ENCODE data around the gene SAYSD1.

Gene SAYSD1

DNA sequence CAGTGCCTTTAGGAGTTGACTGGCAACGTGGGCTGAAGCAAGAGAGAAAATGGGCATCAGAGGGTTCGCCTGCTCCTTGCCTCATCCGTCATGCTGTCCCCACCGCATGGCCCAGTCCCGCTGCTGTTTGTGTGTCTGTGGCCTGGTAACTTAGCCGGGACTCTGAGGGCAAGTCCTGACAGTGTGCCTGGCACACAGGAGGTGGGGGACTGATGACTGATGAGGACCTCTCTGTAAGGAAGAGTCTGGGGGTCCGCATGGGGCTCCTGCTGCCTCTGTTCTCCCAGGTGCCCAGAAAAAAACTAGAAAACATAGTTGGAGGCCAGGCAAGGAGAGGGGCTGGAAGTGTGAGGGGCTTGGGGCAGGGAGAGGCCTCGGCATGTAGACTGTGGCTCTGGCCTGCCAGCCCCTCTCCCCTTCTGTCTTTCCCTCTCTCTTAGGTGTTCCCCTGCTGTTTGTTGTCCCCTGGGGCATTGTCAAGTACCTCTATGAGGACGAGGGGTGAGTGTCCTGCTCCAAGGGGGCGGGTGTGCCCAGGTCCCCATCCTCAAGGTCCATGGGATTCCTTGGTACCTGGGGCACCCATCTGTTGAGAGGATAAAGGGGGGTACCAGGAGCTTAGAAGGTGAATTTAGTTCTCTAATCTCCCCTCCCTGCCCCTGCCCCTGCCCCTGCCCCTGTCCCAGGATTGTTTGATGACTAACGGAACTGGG, 36.9 kb downstream of the SAYSD1 start:
- H3K4me2 ChIP-seq (ENCODE audit: low read depth, low read length): no peak overlapping the region
- DNase-seq: no peak
- H3K9ac ChIP-seq (ENCODE audit: low read length): no peak overlapping the region
- no peaks in the 10 kb centered on the region for H3K4me1 ChIP-seq (ENCODE audit: low read length)
- TF ChIP-seq, protein P1, sequence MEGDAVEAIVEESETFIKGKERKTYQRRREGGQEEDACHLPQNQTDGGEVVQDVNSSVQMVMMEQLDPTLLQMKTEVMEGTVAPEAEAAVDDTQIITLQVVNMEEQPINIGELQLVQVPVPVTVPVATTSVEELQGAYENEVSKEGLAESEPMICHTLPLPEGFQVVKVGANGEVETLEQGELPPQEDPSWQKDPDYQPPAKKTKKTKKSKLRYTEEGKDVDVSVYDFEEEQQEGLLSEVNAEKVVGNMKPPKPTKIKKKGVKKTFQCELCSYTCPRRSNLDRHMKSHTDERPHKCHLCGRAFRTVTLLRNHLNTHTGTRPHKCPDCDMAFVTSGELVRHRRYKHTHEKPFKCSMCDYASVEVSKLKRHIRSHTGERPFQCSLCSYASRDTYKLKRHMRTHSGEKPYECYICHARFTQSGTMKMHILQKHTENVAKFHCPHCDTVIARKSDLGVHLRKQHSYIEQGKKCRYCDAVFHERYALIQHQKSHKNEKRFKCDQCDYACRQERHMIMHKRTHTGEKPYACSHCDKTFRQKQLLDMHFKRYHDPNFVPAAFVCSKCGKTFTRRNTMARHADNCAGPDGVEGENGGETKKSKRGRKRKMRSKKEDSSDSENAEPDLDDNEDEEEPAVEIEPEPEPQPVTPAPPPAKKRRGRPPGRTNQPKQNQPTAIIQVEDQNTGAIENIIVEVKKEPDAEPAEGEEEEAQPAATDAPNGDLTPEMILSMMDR (IDR thresholded peaks at IDR 0.05; ENCODE audit: low read length): no peak
- no peak for TF ChIP-seq EZH2phosphoT487 (IDR thresholded peaks at IDR 0.05; ENCODE audit: low read length)
- TF ChIP-seq EZH2 (optimal IDR thresholded peaks at IDR 0.05; ENCODE audit: low read depth, low read length): no peak
- H3F3A ChIP-seq (ENCODE audit: insufficient read depth, low read length): no peaks in the 10 kb centered on the region
- H3K36me3 ChIP-seq (replicated peaks; ENCODE audit: insufficient read depth, low read length): no peaks in the 10 kb centered on the region
- no peak overlapping the region for H2AFZ ChIP-seq (ENCODE audit: low read length)
- H3K9me2 ChIP-seq (replicated peaks; ENCODE audit: insufficient read depth, low read length): no peaks in the 10 kb centered on the region
- no peaks in the 10 kb centered on the region for H4K20me1 ChIP-seq (ENCODE audit: insufficient read depth, low read length)
- H3K27me3 ChIP-seq (replicated peaks; ENCODE audit: insufficient read depth, low read length): no peaks in the 10 kb centered on the region
- H3K9me3 ChIP-seq (replicated peaks; ENCODE audit: insufficient read depth, low read length): no peaks in the 10 kb centered on the region
- no peaks in the 10 kb centered on the region for H3K79me2 ChIP-seq (ENCODE audit: low read length)
- no peak overlapping the region for H3K4me3 ChIP-seq (ENCODE audit: low read length)
- no peak overlapping the region for H3K27ac ChIP-seq (ENCODE audit: low read length)

DNA sequence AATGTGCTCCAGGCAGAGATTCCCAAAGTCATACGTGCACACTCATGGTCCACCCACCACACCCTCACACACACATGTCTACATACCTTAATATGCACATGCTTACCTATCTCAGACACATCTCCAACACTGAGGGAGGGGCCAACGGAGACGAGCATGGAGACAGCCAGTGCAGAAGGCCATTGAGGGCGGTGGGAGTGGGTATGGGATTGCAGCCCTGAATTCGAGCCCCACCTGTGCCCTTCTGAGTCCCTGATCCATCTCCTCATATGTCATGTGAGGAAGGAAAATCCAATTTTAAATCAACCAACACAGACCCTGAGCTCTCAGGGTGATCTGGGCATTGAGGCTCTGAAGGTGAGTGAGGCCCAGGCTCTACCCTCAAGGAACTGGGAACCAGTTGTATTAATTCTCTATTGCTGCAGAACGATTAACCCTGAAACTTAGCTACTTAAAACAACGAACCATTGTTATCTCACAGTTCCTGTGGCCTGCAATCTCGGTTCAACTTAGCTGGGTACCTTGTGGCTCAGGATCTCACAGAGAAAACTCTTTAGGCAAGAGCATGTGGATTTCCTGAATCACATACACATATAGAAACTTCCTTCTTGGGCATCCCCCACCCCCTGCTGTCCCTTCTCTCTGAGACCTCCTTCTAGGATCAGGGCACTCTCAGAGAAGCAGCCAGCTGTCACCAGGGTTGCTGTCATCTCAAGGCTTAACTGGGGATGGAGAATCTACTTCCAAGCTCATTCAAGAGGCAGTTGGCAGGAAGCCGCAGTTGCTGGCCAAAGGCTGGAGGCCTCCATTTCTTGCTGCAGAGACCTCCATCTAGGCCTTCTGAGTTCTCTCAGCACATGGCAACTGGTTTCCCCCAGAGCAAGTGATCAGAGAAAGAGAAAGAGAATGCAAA, 38.1 kb downstream of the SAYSD1 start:
- DNase-seq: no peak
- H3K4me3 ChIP-seq (ENCODE audit: low read length): no peak overlapping the region

DNA sequence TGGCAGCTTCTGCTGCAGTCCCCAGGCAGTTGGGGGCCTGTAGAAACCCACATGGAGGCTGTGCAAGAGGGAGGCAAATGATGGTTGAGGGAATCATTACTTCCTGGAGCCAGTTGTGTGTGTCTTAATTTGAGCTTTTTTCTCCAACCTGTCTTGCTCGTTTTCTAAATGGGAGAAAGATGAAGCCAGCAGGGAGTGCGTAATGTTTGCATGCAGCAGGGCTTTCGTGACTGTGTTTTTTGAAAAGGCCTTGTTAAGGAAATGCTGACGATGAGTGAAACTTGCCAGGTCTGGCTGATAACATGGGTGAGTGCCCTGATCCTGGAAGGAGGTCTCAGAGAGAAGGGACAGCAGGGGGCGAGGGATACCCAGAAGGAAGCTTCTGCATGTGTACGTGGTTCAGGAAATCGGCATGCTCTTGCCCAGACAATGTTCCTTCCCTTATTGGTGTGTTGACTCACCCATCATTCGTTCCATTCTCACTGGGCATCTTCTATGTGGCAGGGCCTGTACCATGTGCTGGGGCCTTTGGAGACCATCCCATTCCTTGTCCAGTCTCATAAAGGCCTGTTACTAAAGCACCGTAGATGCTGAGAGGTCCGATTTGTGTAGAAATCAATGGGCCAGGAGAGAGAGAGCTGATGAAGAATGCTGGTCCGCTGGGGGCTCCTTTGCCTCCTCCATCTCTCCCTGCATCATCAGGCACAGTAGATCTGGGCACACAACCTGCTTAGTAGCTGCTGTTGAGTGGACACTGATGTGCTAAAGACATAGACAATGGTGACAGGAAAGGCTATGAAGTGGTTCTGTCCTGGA, 39.0 kb downstream of the SAYSD1 start:
- no peak overlapping the region for H2AFZ ChIP-seq (ENCODE audit: low read length)
- no peaks in the 10 kb centered on the region for H3K79me2 ChIP-seq (ENCODE audit: low read length)
- no peaks in the 10 kb centered on the region for H3K9me3 ChIP-seq (replicated peaks; ENCODE audit: insufficient read depth, low read length)

More for the DNA sequence above, 38.1 kb downstream of the SAYSD1 start:
- Histone ChIP-seq H3K4me1 (ENCODE audit: low read length) (no peaks in the 10 kb centered on the region), H3K4me2 (ENCODE audit: low read depth, low read length) (no peak overlapping the region), H4K20me1 (ENCODE audit: insufficient read depth, low read length) (no peaks in the 10 kb centered on the region), H3K27me3 (replicated peaks; ENCODE audit: insufficient read depth, low read length) (no peaks in the 10 kb centered on the region), H3K27ac (ENCODE audit: low read length) (no peak overlapping the region), H3K9me3 (replicated peaks; ENCODE audit: insufficient read depth, low read length) (no peaks in the 10 kb centered on the region), H3K79me2 (ENCODE audit: low read length) (no peaks in the 10 kb centered on the region), H3K36me3 (replicated peaks; ENCODE audit: insufficient read depth, low read length) (no peaks in the 10 kb centered on the region), H3K9me2 (replicated peaks; ENCODE audit: insufficient read depth, low read length) (no peaks in the 10 kb centered on the region), H3F3A (ENCODE audit: insufficient read depth, low read length) (no peaks in the 10 kb centered on the region), H2AFZ (ENCODE audit: low read length) (no peak overlapping the region), H3K9ac (ENCODE audit: low read length) (no peak overlapping the region)
- TF ChIP-seq, protein P1 (IDR thresholded peaks at IDR 0.05; ENCODE audit: low read length): no peak
- TF ChIP-seq EZH2phosphoT487 (IDR thresholded peaks at IDR 0.05; ENCODE audit: low read length) (no peak), EZH2 (optimal IDR thresholded peaks at IDR 0.05; ENCODE audit: low read depth, low read length) (no peak)

More for the DNA sequence above, 39.0 kb downstream of the SAYSD1 start:
- Histone ChIP-seq H3K27me3 (replicated peaks; ENCODE audit: insufficient read depth, low read length) (no peaks in the 10 kb centered on the region), H3K9ac (ENCODE audit: low read length) (no peak overlapping the region), H3K9me2 (replicated peaks; ENCODE audit: insufficient read depth, low read length) (no peaks in the 10 kb centered on the region), H3K27ac (ENCODE audit: low read length) (no peak overlapping the region), H3K36me3 (replicated peaks; ENCODE audit: insufficient read depth, low read length) (no peaks in the 10 kb centered on the region), H3K4me1 (ENCODE audit: low read length) (no peaks in the 10 kb centered on the region), H3F3A (ENCODE audit: insufficient read depth, low read length) (no peaks in the 10 kb centered on the region), H3K4me2 (ENCODE audit: low read depth, low read length) (no peak overlapping the region), H3K4me3 (ENCODE audit: low read length) (no peak overlapping the region), H4K20me1 (ENCODE audit: insufficient read depth, low read length) (no peaks in the 10 kb centered on the region)
- no peak for DNase-seq
- TF ChIP-seq EZH2phosphoT487 (IDR thresholded peaks at IDR 0.05; ENCODE audit: low read length): no peak
- TF ChIP-seq EZH2 (optimal IDR thresholded peaks at IDR 0.05; ENCODE audit: low read depth, low read length): no peak
- TF ChIP-seq, protein P1 (IDR thresholded peaks at IDR 0.05; ENCODE audit: low read length): no peak
